Thyroid gland (tissue), 4 donors: ENCODE measurements around the gene CCDC106. TPM values are rescaled to one million over a fixed set of nuclear protein-coding genes. Genes with fewer than 3 reads are reported as not detected.

Experiments used
- DNase-seq, 2 donors: peaks; one replicate each; pipeline ENCODE4 v3.0.0-alpha.2; 2019
- H3K27ac ChIP-seq, 3 donors: fragments of 200-600 bp; sonication (generic); 1 replicate in 2 of 3; 2 replicates in 1 of 3; pipeline ENCODE4 v1.5.1; 2016 to 2019; ENCODE audit warnings: mild to moderate bottlenecking in 1 of 3, moderate library complexity in 1 of 3
- H3K27me3 ChIP-seq: fragments of 200-600 bp; sonication (generic); one replicate; pipeline ENCODE4 v1.5.1; 2019
- H3K36me3 ChIP-seq, 2 donors: fragments of 200-600 bp; sonication (generic); one replicate each; pipeline ENCODE4 v1.5.1; 2016 to 2019
- H3K4me1 ChIP-seq, 2 donors: fragments of 200-600 bp; sonication (generic); one replicate each; pipeline ENCODE4 v1.5.1; 2017 to 2019
- H3K4me3 ChIP-seq, 3 donors: fragments of 200-600 bp; sonication (generic); replicated peaks in 1 of 3; 1 replicate in 2 of 3; 2 replicates in 1 of 3; pipeline ENCODE4 v1.5.1; 2016; ENCODE audit warnings: mild to moderate bottlenecking in 1 of 3
- H3K9me3 ChIP-seq: fragments of 200-600 bp; sonication (generic); one replicate; pipeline ENCODE4 v1.5.1; 2017
- POLR2A ChIP-seq, 2 donors: fragments of 450-650 bp; IDR thresholded peaks; one replicate each; pipeline ENCODE4 v1.6.1; 2017; ENCODE audit warnings: antibody characterized with exemption in 2 of 2, mild to moderate bottlenecking in 2 of 2, moderate library complexity in 1 of 2
- WGBS, 2 donors: methylation state at CpG; one replicate each; pipeline ENCODE4 v1.1.5; 2017; 5-methylcytosine and 5-hydroxymethylcytosine counted together
- intact Hi-C: fragments of 100-400 bp; cut with DNase I; formaldehyde crosslinking; loops from one replicate; pipeline ENCODE4 v1.15.1; 2023
- total RNA-seq, 4 donors: library from RNA; depleted of rRNA; stranded (reverse); fragments of >200 nt; gene quantifications; one replicate each; pipeline ENCODE4 v1.2.3, GENCODE V29; 2016
- TF ChIP-seq, protein P1 (sequence below), 6 experiments: fragments of 200-600 bp in 3 of 6; fragments of 450-650 bp in 3 of 6; sonication (generic) in 3 of 6; IDR thresholded peaks; one replicate each; pipeline ENCODE4 v1.5.1; 2016 to 2019; ENCODE audit warnings: antibody characterized with exemption in 6 of 6, mild to moderate bottlenecking in 2 of 6, inconsistent platforms in 1 of 6, moderate library complexity in 1 of 6

Gene CCDC106
- total RNA-seq, 4 donors from 2014 or later = 11.2 to 23.2 (median 20.7) TPM

DNA sequence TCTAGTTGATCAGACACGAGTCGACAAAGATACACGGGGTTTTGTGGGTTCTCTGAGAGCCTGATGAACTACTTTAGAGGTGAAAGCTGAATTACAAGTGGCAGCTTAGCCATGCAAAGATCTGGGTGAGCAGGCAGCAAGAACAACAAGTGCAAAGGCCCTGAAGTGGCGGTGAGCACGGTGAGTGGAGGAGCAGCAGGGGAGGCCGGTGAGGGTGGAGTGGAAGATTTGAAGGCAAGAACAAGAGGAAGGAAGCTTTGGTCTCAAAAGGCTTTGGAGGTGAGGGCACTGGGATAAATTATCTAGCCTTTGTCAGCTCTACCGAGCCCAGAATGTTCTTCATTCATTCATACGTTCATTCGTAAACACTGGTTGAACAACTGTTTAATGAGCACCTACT, 41.2 kb upstream of the CCDC106 start:
- TF ChIP-seq POLR2A (IDR thresholded peaks at IDR 0.05) = no peak
- TF ChIP-seq, protein P1, sequence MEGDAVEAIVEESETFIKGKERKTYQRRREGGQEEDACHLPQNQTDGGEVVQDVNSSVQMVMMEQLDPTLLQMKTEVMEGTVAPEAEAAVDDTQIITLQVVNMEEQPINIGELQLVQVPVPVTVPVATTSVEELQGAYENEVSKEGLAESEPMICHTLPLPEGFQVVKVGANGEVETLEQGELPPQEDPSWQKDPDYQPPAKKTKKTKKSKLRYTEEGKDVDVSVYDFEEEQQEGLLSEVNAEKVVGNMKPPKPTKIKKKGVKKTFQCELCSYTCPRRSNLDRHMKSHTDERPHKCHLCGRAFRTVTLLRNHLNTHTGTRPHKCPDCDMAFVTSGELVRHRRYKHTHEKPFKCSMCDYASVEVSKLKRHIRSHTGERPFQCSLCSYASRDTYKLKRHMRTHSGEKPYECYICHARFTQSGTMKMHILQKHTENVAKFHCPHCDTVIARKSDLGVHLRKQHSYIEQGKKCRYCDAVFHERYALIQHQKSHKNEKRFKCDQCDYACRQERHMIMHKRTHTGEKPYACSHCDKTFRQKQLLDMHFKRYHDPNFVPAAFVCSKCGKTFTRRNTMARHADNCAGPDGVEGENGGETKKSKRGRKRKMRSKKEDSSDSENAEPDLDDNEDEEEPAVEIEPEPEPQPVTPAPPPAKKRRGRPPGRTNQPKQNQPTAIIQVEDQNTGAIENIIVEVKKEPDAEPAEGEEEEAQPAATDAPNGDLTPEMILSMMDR (IDR thresholded peaks at IDR 0.05) = no peak
- Histone ChIP-seq H3K4me3 (peak overlapping the region in 1 of 3 donors; percentile 95), H3K36me3 (no peaks in the 10 kb centered on the region), H3K27ac (no peak overlapping the region), H3K27me3 (no peaks in the 10 kb centered on the region), H3K9me3 (no peaks in the 10 kb centered on the region), H3K4me1 (peaks cover 13 to 18% of the 10 kb centered on the region in 2 donors)
- intact Hi-C loops = loop anchor here (5.0 kb wide), 1 partner anchor 90 kb away; no protein-coding TSS in a partner anchor
- WGBS, 2 donors = 48 to 61% methylated on average over 9 of the region's 9 CpGs
- no peak for DNase-seq

DNA sequence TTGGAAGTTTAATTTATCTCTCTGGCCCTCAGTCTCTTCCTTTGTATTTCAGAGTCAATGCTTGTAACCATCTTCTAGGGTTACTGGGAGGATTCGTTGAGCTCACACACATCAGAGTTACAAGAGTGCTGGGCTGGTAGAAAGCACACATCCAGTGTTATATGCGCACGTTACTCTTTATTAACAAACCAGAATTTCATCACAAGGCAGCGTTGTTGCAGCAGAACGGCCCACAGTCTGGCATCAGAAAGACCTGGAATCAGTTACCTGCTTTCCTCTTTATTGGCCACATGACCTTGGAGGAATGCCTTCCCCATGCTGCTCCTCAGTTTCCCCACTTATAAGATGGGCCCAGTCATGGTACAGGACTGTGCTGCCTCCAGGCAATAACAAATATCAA, 38.7 kb upstream of the CCDC106 start:
- intact Hi-C loops = loop anchor here (5.0 kb wide), 1 partner anchor 92 kb away; no protein-coding TSS in a partner anchor
- TF ChIP-seq, protein P1 (IDR thresholded peaks at IDR 0.05) = no peak
- no peak for TF ChIP-seq POLR2A (IDR thresholded peaks at IDR 0.05)
- Histone ChIP-seq H3K27ac (no peak overlapping the region), H3K27me3 (no peaks in the 10 kb centered on the region), H3K4me1 (peaks cover 12 to 14% of the 10 kb centered on the region in 2 donors), H3K4me3 (no peak overlapping the region), H3K36me3 (peaks cover 0 to 3% of the 10 kb centered on the region in 2 donors), H3K9me3 (no peaks in the 10 kb centered on the region)
- DNase-seq = no peak
- WGBS, 2 donors = 90 to 98% methylated on average over 5 of the region's 5 CpGs

DNA sequence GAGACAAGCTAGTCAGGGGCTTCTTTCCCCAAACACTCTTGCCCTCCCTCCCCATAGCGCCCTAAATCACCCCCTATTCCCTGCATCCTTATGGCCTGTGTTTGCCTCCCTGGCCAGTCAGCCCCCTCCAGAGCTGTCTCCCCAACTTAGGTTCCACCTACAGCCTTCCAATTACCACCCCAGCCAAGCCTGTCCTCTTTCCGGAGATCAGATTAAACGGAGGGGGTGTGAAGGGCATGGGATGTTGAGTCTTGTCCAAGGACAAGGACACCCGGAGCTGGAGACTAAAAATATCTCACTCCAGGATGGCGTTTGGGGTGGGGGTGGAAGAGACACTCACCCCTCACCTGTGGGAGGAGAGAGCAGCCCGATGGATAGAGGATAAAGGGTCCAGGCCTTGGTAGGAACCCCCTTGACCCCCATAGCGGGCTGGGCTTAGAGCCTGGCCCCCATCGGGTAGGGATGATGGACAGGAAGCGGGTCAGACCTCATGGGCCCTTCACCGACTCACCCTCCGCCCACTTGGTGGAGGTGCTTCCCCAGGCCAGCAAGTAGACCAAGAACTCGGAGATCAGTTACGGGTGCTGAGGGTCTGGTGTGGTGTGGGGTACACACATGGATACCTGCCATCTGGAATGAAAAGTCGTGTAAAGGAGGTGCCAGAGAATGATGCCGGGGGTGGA, 36.6 kb upstream of the CCDC106 start:
- intact Hi-C loops = no loop called here
- H3K4me1 ChIP-seq = peaks cover 4 to 6% of the 10 kb centered on the region in 2 donors

DNA sequence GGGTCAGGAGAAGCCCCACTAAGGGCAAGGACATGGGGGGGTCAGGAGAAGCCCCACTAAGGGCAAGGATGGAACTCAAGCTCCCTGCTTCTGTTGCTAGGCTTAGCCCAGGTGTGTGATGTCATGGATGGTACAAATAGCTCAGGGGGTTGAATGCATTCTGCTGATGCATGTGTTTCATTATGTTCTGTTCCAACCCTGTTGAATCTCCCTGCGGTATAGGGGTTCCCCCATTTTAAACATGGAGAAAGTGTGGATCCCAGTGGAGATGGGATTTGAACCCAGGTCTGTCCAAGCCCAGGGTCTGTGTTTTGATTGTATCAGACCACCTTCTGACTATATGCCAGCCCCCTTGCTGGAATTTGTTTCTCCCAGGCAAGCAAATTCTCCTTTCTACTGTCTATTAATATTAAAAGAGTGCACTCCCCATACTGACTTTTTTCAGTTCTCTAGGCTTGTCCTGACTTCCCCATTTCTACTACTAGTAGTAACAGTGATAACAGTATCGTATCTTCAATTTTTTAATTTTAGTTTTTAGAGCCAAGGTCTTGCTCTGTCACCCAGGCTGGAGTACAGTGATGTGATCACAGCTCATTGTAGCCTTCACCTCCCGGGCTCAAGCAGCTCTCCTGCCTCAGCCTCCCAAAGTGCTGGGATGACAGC, 35.9 kb upstream of the CCDC106 start:
- no peak overlapping the region for H3K27ac ChIP-seq

More for the DNA sequence above, 36.6 kb upstream of the CCDC106 start:
- no peak for TF ChIP-seq POLR2A (IDR thresholded peaks at IDR 0.05)
- TF ChIP-seq, protein P1 (IDR thresholded peaks at IDR 0.05) = no peak
- Histone ChIP-seq H3K27ac (no peak overlapping the region), H3K9me3 (no peaks in the 10 kb centered on the region), H3K36me3 (peaks cover 12 to 16% of the 10 kb centered on the region in 2 donors), H3K4me3 (no peak overlapping the region), H3K27me3 (no peaks in the 10 kb centered on the region)
- WGBS, 2 donors = 78 to 85% methylated on average over 15 of the region's 15 CpGs
- no peak for DNase-seq

More for the DNA sequence above, 35.9 kb upstream of the CCDC106 start:
- DNase-seq = no peak
- no peak overlapping the region for H3K4me3 ChIP-seq
- 90 to 97% methylated on average over 3 of the region's 3 CpGs for WGBS, 2 donors
- no peaks in the 10 kb centered on the region for H3K9me3 ChIP-seq
- peaks cover 15 to 22% of the 10 kb centered on the region in 2 donors for H3K36me3 ChIP-seq
- H3K4me1 ChIP-seq = no peaks in the 10 kb centered on the region
- intact Hi-C loops = no loop called here
- TF ChIP-seq POLR2A (IDR thresholded peaks at IDR 0.05) = no peak
- TF ChIP-seq, protein P1 (IDR thresholded peaks at IDR 0.05) = no peak
- H3K27me3 ChIP-seq = no peaks in the 10 kb centered on the region
